CD4-positive, alpha-beta T cell treated with Interleukin-1 beta for 1 hour (primary cell): Measurements from ENCODE around the gene MACROD2.

Experiments used
- DNase-seq, 2 donors: peaks; one replicate each; pipeline ENCODE4 v3.0.0-alpha.2; 2020 to 2022

The MACROD2 gene

DNA sequence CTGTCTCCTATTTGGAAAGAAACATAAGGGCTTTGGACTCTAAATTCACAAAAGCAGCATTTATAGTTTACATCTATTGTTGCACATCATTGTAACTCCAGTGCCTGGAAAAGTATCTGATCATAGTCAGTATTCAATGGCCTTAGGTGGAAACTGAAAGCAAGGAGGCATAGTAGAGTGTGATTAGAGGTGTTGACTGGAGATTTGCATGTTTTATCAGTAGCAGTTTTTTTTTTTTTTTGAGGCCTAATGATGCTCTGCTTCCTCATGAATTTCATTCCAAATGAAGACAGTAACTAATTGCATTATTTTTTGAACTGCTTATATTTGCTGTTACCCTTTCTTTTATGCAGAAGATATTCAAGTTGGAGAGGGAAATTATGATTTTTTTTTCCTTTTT is 555.3 kb downstream of the MACROD2 start:
- no peak for DNase-seq

DNA sequence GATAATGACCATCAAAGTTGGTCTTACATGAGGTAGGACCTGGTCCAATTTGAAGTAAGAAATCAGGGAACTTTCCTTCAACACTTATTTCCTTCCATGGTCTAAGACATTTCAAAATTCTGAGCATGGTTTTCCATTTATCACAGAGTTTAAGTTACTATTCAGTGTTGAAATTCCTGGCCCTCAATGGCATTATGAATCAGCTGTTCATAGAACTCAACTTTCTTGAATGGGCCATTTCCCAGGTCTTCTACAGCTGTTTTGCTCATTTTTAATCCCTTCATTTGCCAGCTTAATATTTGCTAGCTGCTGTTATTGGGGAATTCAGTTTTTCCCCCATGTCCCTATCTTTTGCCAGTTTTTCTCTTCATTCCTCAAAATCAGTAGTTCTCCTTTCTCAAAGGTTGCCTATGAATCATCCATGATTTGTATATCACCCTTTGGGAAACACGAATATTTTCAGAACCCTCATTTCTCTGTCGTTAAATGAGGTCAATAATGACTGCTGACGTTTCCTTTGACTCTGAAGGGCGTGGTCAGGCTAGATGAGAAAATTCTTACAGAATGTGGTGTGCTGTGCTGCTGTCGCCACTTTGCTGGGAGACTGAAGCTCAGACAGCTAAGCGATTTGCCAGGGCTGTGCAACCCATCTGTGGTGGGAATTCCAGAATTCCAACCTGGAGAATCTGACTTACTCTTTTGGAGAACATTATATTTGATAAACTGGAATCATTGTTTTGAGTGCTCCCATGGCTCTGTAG is 558.6 kb downstream of the MACROD2 start:
- DNase-seq = no peak

DNA sequence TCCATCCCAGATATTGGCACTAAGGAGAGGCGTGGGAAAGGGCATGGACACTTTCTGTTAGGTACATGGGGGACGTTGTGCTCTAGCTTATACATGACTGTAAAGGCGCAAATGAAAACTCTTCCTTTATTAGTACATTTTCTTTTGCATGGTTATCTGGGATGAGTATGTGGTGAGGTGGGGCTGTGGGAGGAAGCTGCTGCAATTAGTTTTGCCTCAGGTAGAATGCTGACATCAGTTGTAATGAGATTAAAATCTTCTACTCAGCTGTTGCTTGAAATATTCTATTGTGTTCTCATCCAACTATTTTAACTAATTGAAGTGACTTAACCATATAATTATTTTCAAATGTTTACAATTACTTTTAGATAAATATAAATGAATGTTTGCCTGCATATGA is 560.4 kb downstream of the MACROD2 start:
- DNase-seq = no peak

DNA sequence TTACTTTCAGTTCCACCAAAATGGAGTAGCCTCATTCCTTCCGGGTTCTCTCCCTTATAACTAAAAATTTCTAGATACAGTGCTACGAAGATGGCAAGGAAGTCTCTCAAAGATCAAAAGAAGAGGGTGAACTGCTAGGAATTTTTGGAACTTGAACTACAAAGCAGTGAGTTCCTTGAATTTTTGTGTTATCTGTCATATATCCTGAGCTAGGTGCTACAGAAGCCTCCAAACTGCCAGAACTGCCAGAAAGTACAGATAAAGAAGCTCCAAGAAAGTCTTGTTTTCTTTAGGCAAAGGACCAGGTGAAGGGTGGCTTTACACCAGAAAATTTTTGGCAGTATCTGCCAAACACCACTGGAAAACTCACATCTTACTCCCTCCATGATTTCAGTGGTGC is 560.9 kb downstream of the MACROD2 start:
- DNase-seq = no peak

DNA sequence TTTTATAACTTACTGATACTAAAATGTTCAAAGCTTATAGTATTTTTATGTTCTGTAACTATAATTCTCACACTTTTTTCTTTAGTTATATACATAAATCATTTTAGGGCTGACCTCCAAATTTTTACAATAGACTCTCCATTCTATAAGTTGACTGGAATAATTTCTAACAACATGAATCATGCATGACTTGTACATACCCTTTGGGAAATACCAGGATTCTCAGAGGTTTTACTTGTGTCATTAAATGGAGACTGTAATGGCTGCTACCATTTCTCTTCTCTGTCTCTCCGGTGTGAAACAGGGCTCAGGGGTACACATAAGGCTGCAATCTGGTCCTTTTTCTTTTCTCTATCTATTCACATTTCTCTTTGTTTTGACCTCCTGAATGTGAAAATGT is 564.3 kb downstream of the MACROD2 start:
- no peak for DNase-seq

DNA sequence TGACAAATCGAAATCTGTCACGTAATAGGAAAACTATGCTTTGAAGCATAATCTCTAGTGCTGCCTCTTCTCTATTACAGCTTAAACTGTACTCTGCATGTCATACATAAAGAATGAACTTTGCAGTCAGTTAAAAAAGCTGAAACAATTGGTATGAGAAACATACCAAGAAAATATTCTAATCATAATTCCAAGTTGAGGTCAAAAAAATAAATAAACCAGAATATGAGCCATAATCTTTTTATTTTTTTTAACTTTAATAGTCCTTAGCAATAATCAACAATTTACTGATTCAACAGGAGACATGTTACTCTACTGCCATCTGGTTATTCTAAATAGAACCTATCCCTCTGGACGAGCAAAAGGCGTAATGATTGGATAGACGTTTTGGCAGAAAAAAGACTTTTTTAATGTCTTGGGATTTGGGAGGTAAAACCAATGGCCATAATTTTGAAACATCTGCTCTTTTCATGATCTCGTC is 566.5 kb downstream of the MACROD2 start:
- no peak for DNase-seq

DNA sequence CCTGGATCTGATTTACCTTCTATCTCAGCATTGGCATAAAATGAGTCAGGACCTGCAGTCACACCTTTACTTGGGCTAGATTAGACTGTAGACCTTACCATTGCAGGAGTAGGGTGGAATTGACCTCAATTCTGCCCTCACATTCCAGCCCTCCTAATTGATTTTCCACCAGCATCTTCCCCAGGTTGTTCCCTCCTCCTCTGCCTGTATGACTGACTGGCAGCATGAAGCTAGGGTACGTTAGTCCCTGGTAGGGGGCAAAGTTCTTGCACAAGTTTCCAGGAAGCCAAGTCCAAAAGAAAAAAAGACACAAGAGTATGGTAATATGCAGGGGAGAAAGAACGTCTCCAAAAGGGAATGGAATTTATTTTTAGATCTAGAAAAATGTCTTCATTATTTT is 567.7 kb downstream of the MACROD2 start:
- no peak for DNase-seq

DNA sequence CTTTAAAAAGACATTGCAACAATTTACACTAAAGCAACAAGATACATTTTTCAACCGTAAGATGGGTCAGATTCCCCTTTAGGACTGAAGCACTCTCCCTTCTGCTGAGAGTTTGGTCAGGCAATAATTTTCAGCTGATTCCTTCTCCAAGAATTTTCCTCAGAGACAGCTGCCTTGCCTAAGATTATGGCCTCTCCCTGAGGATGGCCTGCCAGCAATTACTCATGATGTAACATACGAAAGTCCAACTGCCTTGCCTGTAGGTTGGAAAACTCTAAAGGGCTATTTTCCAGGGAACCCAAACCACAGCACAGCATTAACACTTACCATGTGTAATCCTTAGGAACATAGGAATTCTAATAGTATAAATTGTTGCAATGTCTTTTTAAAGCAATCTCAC is 571.2 kb downstream of the MACROD2 start:
- DNase-seq = no peak

DNA sequence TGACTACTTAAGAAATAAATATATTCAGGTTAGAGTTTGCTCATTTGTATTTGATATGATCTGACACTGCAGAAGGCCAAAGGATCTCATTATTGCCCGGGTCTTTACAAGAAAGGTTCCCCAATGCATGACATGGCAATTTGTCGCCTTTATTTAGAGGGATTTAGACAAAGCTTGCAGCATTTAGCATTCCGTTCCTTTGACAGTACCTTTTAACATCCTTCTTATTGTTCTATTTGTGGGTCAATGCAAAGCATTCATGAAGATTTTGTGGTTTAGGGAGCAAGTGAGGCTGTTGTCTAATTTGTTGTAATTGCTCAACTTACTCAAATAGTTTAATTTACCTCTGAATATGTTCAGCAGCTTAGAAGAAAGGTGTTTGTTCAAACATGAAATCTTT is 572.9 kb downstream of the MACROD2 start:
- DNase-seq = no peak

DNA sequence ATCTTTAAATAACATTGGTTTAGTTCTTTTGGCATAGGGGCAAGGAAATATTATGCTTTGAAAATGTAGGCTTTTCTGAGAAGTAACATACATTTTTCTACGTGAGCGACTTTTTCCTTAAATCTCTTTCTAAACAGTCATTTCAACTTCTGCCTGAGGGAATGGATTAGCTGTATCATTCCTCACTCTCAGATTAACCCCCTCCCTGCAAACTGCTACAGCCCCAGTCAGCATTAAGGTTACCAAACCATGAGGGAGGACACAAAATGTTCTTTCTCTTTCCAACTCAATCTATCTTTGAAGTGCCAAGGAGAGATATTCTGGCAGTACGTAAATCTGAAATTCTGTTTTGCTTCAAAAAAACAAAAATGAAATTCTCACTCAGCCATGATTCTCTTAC is 573.4 kb downstream of the MACROD2 start:
- no peak for DNase-seq

DNA sequence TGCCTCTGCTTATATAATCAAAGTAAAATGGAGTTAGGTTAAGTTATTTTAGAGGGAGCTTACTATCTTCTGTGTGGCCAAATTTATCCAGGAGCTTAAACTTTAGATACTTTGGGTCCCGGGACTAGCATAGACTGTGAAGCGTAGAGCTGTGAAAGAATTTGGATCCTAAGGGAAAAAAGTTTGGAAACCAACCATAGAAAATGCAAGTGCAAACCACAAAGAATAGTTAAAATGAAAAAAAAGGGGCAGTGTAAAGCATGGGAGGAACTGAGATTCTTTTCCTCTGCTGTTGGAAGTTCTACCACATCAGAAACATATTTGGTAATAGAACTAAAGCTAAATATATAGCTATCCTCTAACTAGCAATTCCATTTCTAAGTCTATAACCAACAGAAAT is 574.3 kb downstream of the MACROD2 start:
- no peak for DNase-seq

DNA sequence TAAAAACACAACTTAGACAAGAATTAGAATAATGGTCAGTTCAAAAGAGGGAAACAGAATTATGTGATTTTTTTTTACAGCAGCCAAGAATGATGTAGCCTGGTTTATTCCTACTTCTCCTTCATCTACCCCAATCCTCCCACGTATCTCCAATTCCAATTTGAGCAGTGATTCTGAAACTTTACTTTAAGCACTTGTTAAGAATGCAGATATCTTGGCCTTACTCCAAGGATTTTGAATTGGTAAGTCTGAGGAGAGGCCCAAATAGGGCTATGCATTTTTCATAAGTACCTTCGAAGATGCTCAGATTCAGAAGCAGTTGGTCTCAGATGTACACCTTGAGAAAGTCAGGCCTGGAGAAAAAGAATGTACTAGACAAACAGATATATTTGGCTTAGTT is 575.5 kb downstream of the MACROD2 start:
- no peak for DNase-seq

DNA sequence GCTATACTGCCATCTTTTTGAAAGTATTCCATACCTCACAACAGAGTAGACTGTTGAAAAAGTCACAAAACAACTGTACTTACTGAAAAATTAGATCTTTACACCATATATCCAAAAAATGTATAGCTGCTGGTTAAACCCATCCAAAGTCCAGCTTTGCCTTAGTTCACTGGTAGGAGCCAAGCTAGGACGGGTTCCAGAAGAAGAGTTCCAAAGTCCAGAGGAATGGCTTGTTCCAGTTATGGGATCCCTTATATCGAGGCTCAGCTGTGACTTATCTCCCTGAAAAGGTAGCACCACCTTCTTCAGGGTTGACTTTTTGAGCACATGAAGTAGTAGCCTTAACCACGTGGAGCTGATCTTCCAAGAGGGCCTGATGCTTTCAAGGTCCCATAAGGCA is 578.4 kb downstream of the MACROD2 start:
- DNase-seq = no peak

DNA sequence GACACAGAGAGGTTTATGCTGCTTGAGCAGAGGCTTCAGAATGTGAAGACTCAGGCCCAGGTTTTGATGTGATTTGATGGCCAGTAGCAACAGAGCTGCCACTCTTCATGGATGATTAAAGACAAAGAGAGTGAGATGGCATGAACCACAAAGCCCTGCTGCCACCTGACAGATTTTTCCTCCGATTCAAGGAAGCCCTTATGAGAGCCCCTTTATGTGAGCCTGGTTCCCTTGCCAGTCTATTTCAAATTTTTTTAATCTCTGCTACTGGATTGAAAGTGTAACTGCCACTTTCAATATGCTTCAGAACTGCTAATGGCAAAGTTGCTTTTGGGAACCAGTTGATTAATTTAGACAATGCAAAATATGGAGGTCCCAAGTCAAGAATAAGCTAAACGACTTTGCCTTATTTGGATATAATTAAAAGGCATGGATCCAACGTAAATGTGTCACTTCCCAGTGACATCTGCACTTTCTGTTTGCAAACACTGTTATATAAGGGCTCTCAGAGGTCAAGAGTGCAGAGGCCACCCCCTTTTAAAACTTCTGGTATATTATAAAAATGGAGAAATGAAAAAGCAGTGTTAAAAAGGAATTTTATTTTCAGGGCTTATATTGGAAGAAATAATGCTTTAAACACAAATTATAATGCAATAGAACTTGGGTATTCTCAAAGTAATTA is 581.0 kb downstream of the MACROD2 start:
- no peak for DNase-seq

DNA sequence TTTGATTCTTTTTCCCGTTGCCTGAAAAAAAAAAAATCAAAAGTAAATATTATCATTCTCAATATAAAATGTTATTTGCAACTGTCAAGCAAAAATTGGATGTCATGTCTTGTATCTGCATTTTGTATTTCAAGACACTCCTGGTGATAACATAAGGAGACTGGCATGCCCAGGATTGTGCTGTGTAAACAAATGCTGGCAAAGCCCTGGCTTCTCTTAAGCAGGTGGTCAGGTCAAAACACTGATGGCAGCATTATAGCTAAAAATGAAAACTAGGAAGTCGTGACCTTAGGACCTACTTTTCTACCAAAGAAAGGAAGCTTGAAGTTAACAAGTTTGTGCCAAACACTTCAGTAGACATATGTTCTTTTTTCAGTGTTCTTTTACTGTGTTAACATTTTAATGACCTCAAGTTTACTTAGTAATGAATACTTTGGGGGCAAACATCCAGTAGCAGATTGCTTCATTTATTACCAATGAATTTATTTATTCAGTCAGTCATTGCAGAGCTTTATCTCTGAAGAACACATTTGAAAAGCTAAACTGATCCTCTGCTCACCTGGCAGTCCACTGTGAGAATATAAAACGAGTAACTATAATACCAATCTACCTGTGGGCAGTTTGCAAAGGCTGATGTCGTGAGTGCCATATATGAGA is 585.2 kb downstream of the MACROD2 start:
- no peak for DNase-seq

DNA sequence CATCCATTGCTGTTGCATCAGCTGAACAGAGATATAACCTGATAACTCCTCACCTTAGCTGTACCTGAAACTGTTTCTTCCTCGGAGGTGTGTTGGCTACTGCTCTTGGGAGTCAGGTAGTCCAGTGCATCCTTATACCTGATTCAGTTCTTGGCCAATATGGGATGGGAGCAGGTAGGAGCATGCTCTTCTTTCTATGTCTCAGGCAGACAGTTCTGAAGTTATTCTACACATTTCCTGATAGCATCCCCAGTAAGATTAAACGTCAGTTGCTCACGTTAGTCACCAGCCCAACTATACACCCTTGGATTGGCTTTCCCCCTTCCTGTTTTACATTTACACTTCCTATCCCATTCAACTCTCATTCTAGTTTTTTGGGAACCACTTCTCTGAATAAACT is 586.4 kb downstream of the MACROD2 start:
- no peak for DNase-seq

DNA sequence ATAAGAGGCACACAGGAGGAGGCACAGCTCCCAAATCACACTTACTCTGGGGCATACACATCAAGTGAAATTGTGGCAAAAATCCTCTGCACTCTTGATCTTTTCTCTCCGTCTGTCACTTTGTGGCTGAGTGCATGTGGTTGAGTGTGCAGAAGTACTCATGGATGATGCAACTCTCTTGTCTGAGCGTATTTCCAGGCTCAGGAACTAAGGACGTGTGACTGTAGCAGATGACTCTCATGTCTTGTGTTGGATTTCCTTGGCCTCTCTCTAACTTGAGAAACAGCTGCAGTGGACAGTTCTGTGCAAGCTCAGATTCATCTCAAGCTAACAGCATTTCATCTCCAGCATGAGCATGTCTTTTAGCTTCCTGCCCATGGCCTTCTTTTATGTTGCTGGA is 587.5 kb downstream of the MACROD2 start:
- no peak for DNase-seq

DNA sequence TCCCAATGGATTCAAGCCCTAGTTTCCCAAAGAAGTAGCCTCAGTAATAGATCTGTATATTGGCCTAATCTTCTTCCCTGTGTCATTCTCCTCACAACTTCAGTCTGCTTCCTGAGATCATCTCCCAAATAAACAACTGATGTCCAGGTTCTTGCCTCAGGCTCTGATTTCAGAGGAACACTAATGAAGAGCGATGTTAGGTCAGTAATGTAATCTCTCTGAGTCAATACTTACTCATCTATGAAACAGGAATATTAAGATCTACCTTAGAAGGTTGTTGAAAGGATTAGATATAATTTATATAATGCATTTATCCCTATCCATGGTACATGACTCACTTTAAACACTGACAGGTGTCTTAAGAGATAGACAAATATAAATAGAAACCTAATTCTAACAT is 588.1 kb downstream of the MACROD2 start:
- no peak for DNase-seq

DNA sequence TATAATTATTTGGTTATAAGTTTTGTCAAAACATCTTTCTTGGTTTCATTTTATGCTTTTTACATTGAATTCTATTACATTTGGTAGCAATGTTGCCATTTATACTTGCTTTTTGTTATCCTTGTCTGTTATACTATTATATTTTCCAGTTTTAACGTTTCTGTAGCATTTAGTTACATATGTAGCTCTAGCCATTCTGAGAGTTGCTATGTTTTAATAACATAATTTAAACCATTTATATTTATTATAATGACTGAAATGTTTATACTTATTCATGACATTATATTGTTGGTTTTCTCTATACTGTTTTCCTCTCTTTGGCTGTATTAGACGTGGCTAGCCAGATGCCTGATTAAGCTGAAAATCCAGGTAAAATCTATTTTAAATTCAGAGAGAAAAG is 594.1 kb downstream of the MACROD2 start:
- no peak for DNase-seq

DNA sequence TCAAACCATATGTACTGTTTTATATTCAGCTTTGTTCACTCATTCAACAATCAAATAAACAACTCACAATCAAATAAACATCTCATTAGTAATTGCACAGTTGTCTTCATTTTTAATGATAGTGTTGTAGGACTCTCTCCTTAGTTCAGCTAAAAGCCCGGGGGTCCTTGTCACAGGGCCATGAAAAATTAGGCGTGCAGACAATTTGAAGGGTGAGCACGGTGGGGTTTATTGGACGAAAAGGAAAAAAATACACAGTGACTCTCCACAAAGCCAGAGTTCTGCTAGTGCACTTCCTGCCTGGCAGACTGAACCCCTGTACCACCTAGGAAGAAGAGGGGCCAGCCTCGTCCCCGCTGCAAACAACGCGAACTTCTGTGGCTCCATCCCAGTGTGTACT is 599.7 kb downstream of the MACROD2 start:
- DNase-seq = no peak

DNA sequence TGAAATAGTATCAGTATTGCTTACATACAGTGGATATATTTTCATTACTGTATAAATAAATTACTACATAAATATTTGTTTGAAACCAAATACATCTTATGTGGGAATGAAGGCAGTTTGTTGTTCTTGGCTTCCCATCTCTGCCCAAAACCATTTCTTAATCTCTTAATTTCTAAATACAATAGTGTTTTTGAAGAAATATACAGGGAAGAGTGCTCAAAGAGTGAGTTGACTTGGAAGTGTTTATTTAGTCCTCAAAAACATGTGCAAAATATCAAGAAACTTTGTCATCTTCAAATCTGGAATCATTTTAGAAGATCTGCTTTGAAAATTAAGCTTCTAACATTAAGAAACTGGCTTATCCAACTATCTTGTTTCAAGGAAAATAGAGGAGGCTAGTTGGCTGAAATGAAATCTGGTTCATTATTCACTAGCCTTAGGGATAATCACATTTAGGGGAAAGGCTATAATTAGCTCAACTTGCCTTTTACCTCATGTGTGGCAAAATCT is 601.9 kb downstream of the MACROD2 start:
- no peak for DNase-seq

DNA sequence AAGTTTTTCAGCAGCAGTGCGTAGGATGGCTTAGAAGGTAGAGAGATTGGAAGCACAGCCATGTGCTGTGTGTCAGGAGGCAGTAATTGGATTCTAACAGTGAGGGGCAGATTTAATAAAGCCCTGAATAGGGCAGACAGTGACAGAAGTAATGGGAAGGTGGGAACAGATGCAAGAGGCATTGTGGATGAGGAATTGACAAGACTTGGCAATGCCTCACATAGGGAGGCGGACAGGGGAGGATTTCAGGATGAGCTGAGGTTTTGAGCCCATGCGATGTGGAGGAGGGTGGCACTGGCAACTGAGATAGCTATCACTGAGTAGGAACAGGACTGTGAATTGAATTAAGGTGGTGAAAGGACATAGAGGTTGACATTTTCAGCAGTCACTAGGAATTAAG is 604.3 kb downstream of the MACROD2 start:
- no peak for DNase-seq

DNA sequence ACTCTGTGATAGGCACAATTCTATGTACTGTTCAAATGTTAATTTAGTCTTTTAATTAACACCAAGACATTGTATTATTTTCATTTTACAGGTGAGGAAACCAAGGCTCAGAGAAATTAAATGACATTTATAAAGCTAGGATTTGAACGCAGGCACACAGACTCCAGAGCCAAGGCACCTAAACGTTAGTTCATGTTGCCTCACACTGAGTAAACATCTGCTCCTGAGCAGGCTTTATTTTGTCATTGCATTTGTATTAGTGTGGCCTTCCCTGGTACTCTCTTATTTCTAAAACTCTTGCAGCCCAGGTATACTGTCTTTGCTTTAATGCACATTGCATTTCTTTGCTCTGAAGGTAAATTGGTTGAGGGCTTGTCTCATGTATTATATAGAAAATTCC is 605.2 kb downstream of the MACROD2 start:
- no peak for DNase-seq

DNA sequence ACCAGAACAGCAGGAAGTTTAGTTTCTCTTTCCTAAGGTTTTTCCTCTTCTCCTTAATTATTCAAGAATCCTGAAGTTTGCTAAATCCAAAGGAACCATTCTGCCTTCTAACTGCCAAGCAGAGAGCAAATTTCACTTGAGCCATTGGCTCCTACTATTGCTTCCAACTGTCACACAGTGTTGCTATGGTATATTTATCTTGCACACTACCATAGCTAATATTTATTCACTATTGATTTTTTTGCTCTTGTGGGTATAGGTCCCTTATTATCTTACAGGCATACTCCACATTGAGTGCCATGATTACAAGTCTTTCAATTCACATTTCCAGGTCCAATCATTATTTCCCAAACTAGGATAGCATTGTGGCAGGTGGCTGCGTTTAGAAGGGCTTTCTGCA is 608.8 kb downstream of the MACROD2 start:
- no peak for DNase-seq
